Ishikawa (cell line): ENCODE measurements around the gene PPP1R26.
A peak's percentile ranks its signal among the peaks of the same experiment; 100 is the strongest.

ENCODE experiments used
- CEBPB ChIP-seq: IDR thresholded peaks from 2 replicates; pipeline ENCODE4 v1.6.1; 2012
- CREB1 ChIP-seq: IDR thresholded peaks from 2 replicates; pipeline ENCODE4 v1.6.1; 2012; ENCODE audit warnings: low read depth
- EP300 ChIP-seq: IDR thresholded peaks from 2 replicates; pipeline ENCODE4 v1.6.1; 2012; ENCODE audit warnings: borderline replicate concordance
- FOXM1 ChIP-seq: IDR thresholded peaks from 2 replicates; pipeline ENCODE4 v1.6.1; 2012; ENCODE audit warnings: low read depth, borderline replicate concordance
- MAX ChIP-seq: IDR thresholded peaks from 2 replicates; pipeline ENCODE4 v1.6.1; 2012
- NFIC ChIP-seq: IDR thresholded peaks from 2 replicates; pipeline ENCODE4 v1.6.1; 2012
- RAD21 ChIP-seq: IDR thresholded peaks from 2 replicates; pipeline ENCODE4 v1.6.1; 2012; ENCODE audit warnings: low read depth
- REST ChIP-seq: IDR thresholded peaks from 2 replicates; pipeline ENCODE4 v1.6.1; 2012; ENCODE audit warnings: low read depth, mild to moderate bottlenecking
- TAF1 ChIP-seq: IDR thresholded peaks from 2 replicates; pipeline ENCODE4 v1.6.1; 2012; ENCODE audit warnings: low read depth, mild to moderate bottlenecking
- TCF12 ChIP-seq: IDR thresholded peaks from 2 replicates; pipeline ENCODE4 v1.6.1; 2012; ENCODE audit warnings: low read depth
- USF1 ChIP-seq: IDR thresholded peaks from 2 replicates; pipeline ENCODE4 v1.6.1; 2012
- YY1 ChIP-seq: IDR thresholded peaks from 2 replicates; pipeline ENCODE4 v1.6.1; 2012; ENCODE audit warnings: low read depth

- TF ChIP-seq CREB1 = no peak
- TF ChIP-seq YY1 = no peak
- TF ChIP-seq EP300 = no peak
- no peak for TF ChIP-seq MAX
- peak; percentile 48; the same call in 1 of the 2 replicates for TF ChIP-seq TAF1
- no peak for TF ChIP-seq REST
- TF ChIP-seq USF1 = no peak
- no peak for TF ChIP-seq TCF12
- TF ChIP-seq FOXM1 = no peak
- TF ChIP-seq RAD21 = no peak
- TF ChIP-seq CEBPB = no peak
- TF ChIP-seq NFIC = no peak
These were observed 723 bp downstream of the PPP1R26 start for GRCh38 chr9:135480071-135480939.
